Immature natural killer cell (primary cell): Measurements from ENCODE around the gene IRF2BP2. TPM values are rescaled to one million over a fixed set of nuclear protein-coding genes. Genes with fewer than 3 reads are reported as not detected.
"Not testable (repeated sequence)": the region's sequence is repeated elsewhere in the genome, so short reads cannot be mapped to it uniquely, and the experiment has no call there.

ENCODE experiments used
- DNase-seq, 3 donors: peaks; one replicate each; pipeline ENCODE4 v3.0.0; 2022; ENCODE audit warnings: mixed read lengths in 1 of 3
- H3K27ac Mint-ChIP-seq, 6 donors: one replicate each; pipeline ENCODE4 v1.8.0; 2020; ENCODE audit warnings: mixed read lengths in 6 of 6, mild to moderate bottlenecking in 5 of 6, inconsistent platforms in 4 of 6, moderate library complexity in 3 of 6
- H3K27me3 Mint-ChIP-seq, 3 donors: one replicate each; pipeline ENCODE4 v1.8.0; 2020 to 2021; ENCODE audit warnings: low read depth in 3 of 3, mild to moderate bottlenecking in 3 of 3, mixed read lengths in 3 of 3, moderate library complexity in 3 of 3, inconsistent platforms in 1 of 3
- H3K36me3 Mint-ChIP-seq, 3 donors: one replicate each; pipeline ENCODE4 v1.8.0; 2020; ENCODE audit warnings: mixed read lengths in 3 of 3, inconsistent platforms in 2 of 3, mild to moderate bottlenecking in 2 of 3
- H3K4me1 Mint-ChIP-seq, 2 donors: one replicate each; pipeline ENCODE4 v1.8.0; 2020; ENCODE audit warnings: inconsistent platforms in 2 of 2, mild to moderate bottlenecking in 2 of 2, mixed read lengths in 2 of 2, moderate library complexity in 1 of 2
- H3K4me3 Mint-ChIP-seq, 5 donors: one replicate each; pipeline ENCODE4 v1.8.0; 2020; ENCODE audit warnings: mild to moderate bottlenecking in 5 of 5, mixed read lengths in 5 of 5, inconsistent platforms in 3 of 5, moderate library complexity in 3 of 5
- H3K9me3 Mint-ChIP-seq, 6 donors: one replicate each; pipeline ENCODE4 v1.8.0; 2020; ENCODE audit warnings: mild to moderate bottlenecking in 6 of 6, mixed read lengths in 6 of 6, inconsistent platforms in 4 of 6, moderate library complexity in 3 of 6
- polyA plus RNA-seq, 3 donors: library from polyadenylated mRNA; unstranded; fragments of 300-500 nt; fragmentation: Illumina TruSeq; gene quantifications; one replicate each; pipeline ENCODE4 v1.2.3, GENCODE V29; 2021

The IRF2BP2 gene
- polyA plus RNA-seq, 3 donors from 2014 or later, result 19.1 to 28.2 (median 26.4) TPM

DNA sequence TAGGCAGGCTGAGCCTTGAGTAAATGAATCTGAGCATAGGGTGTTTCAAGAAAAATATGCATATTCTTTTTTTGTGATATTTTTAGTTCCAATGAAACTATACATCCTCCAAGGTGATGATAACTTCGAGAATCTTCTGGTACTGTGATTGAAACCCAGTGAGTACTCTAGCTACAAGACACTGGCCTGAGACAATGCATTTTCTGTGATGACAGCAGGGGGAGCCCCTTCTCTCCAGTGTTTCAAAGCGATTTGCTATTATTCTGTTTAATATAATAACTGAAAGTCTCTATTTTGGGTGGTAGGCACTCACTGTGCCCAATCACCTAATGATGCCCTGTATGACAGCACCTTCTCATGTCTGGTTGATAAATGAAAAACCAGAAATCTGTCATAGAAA is 12.1 kb downstream of the IRF2BP2 start:
- Mint-ChIP-seq H3K4me1 (peaks cover 35 to 41% of the 10 kb centered on the region in 2 donors), H3K27ac (peak overlapping the region in 2 of 6 donors; percentile 5 to 49), H3K36me3 (no peaks in the 10 kb centered on the region), H3K4me3 (no peak overlapping the region), H3K9me3 (no peaks in the 10 kb centered on the region), H3K27me3 (peaks cover 8 to 13% (median 11%) of the 10 kb centered on the region in 3 donors)
- peak; percentile 48 to 66 (median 54) for DNase-seq

DNA sequence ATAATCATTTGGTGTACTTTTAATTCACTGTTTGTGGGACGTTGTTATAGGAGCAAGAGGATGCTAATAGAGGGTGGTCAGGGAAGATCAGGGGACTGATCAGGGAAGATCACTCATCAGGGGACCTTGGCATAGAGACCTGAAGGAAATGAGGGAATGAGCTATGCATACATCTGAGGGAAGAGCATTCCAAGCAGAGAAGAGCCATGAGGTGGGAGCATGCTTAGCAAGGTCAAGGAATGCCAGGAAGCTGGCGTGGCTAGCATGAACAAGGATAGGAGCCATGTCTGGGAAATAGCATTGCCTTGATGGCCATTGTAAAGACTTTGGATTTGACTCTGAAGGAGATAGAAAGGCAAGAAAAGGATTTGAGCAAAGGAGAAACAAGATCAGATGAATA is 14.1 kb downstream of the IRF2BP2 start:
- Mint-ChIP-seq H3K27ac (peak overlapping the region in 1 of 6 donors; percentile 22), H3K36me3 (no peaks in the 10 kb centered on the region), H3K27me3 (peaks cover 7 to 13% (median 8%) of the 10 kb centered on the region in 3 donors), H3K9me3 (no peaks in the 10 kb centered on the region), H3K4me1 (peaks cover 15 to 21% of the 10 kb centered on the region in 2 donors), H3K4me3 (no peak overlapping the region)
- no peak for DNase-seq

DNA sequence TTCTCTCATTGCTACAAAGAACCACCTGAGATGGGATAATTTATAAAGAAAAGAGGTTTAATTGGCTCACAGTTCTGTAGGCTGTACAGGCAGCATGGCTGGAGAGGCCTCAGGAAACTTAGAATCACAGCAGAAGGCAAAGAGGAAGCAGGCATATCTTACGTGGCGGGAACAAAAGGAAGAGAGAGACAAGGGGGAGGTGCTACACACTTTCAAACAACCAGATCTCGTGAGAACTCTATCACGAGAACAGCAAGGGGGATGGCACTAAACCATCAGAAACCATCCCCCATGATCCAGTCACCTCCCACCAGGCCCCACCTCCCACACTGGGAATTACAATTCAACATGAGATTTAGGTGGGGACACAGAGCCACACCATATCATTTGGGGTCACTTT is 15.4 kb downstream of the IRF2BP2 start:
- H3K4me3 Mint-ChIP-seq, result not testable (repeated sequence)

DNA sequence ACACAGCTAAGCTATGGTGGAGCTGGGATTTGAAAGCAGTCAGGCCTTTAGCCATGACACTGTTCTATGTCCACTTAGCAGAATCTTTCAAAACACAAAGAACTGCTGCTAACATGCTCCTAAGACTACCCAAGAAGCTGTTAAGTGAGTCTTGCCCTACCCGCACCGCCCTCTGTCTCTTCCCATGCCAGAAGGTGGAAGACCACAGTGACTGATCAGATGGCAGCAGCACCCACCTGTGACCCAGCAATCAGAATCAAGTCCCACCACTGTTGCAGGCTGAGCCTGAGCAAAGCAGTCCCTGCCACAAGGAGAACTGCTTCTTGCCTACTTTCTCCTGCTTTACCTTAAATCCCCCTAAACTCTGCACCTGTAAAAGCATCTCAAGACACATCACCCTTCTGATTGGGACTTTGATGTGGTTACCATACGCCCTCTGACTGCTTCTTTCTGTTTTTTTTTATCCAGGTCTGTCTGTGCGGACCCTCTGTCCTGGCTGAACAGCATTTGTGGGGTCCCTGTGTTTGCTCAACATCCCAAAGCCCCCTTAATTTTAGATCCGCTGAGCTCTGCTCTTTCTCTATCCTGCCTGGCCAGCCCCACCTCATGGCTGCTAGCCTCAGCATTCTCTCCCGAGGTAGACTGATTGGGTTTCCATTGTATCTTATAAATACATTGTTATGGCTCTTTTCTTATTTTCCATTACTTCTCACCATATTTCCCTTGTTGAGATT is 16.0 kb downstream of the IRF2BP2 start:
- Mint-ChIP-seq H3K9me3 (no peaks in the 10 kb centered on the region), H3K27ac (peak overlapping the region in 1 of 6 donors; percentile 61), H3K4me1 (peaks cover 3 to 6% of the 10 kb centered on the region in 2 donors), H3K4me3 (no peak overlapping the region), H3K27me3 (peaks cover 0 to 5% (median 4%) of the 10 kb centered on the region in 3 donors), H3K36me3 (no peaks in the 10 kb centered on the region)
- no peak for DNase-seq

More for the DNA sequence above, 15.4 kb downstream of the IRF2BP2 start:
- Mint-ChIP-seq H3K4me1 (peaks cover 8 to 12% of the 10 kb centered on the region in 2 donors), H3K27ac (peak overlapping the region in 1 of 6 donors; percentile 60)
- DNase-seq, H3K36me3 Mint-ChIP-seq, H3K27me3 Mint-ChIP-seq, H3K9me3 Mint-ChIP-seq: not testable (repeated sequence)

DNA sequence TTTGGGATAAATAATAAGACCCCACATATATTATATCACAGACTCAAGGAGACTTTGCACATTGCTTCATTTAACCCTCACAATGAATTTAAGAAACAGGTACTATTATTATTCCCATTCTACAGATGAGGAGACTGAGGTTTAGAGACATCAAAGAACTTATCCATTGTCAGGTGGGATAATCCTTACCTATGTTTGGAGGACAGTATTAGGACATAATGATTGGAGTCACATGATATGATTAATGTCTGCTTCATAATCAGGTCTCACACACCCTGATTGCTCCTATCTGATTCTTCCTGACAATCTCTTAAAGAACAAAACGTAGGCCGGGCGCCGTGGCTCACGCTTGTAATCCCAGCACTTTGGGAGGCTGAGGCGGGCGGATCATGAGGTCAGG is 16.9 kb downstream of the IRF2BP2 start:
- no peak for DNase-seq
- no peak overlapping the region for H3K4me3 Mint-ChIP-seq
- peaks cover 0 to 2% of the 10 kb centered on the region in 2 donors for H3K4me1 Mint-ChIP-seq

DNA sequence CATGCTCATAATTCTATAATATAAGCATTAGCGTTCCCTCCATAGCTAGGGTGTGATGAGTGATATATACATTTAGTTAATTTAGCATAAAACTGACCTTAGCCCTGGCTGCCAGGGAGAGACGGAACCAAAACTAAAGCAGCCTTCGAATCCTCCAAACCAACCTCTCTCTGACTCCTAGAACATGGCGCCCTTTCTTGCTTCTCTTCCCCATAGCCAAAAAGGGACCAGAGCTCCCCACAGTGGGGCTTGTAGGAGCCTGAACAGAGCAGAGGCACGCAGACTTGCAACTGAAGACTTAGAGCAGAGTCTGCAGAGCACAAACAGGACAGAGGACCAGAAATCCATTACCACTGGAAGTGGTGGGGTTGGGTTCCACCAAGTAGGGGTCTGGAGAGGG is 17.7 kb downstream of the IRF2BP2 start:
- no peaks in the 10 kb centered on the region for H3K4me1 Mint-ChIP-seq
- H3K27ac Mint-ChIP-seq, result no peak overlapping the region
- no peaks in the 10 kb centered on the region for H3K36me3 Mint-ChIP-seq
- no peak for DNase-seq
- H3K4me3 Mint-ChIP-seq, result no peak overlapping the region
- H3K27me3 Mint-ChIP-seq, result peaks cover 0 to 5% (median 4%) of the 10 kb centered on the region in 3 donors
- no peaks in the 10 kb centered on the region for H3K9me3 Mint-ChIP-seq

More for the DNA sequence above, 16.9 kb downstream of the IRF2BP2 start:
- Mint-ChIP-seq H3K36me3 (no peaks in the 10 kb centered on the region), H3K27me3 (peaks cover 0 to 5% (median 4%) of the 10 kb centered on the region in 3 donors), H3K9me3 (no peaks in the 10 kb centered on the region), H3K27ac (no peak overlapping the region)

DNA sequence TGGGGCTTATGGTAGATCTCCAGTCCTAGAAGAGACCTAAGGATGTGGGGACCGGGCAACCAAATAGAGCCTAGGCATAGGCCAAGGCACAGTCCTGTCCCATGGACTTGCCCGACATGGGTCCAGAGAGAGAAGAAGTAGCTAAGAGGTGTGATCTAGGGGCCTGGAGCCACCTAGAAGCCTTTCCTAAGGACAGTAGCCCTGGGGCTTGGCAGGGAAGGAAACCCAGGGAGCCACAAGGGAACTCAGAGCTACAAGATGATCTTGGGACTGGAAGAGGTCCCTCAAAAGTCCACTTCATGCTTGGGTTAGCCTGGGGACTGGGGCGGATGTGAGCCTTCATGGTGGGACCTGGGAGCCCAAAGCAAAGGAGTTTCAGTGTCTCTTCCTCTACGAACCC is 18.8 kb downstream of the IRF2BP2 start:
- Mint-ChIP-seq H3K4me3 (no peak overlapping the region), H3K27ac (no peak overlapping the region), H3K36me3 (no peaks in the 10 kb centered on the region), H3K27me3 (peaks cover 1 to 8% (median 4%) of the 10 kb centered on the region in 3 donors), H3K4me1 (no peaks in the 10 kb centered on the region), H3K9me3 (no peaks in the 10 kb centered on the region)
- DNase-seq, result no peak

DNA sequence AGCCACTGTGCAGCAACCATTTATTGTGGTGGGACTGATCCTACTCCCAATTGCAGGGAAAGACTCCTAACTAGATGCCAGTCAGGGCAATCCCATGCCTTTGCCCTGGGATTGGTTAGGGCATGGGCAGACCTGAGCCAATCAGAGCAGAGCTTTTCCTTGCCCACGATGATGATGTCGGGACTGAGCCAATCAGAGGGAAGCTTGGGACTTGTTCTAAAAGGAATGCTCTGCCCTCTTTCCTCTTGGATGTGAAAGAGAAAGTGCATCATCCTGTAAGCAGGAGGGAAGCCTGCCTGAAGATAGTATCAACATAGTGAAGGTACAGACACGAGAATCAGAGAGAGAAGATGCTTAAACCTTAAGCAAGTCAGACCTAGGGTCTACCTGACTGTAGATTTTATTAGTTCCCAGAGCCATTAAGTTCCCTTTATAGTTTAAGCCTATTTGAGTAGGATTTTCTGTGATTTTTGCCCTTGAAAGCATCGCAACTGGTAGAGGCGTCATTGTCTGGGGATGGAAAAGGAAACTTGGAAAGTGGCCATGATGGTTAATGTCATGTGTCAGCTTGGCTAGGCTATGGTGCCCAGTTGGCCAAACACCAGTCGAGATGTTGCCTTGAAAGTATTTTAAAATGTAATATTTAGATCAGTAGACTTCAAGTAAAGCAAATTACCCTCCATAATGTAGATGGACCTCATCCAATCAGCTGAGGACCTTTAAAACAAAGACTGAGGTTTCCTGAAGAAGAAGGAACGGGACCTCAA is 19.9 kb downstream of the IRF2BP2 start:
- Mint-ChIP-seq H3K27ac (no peak overlapping the region), H3K9me3 (no peaks in the 10 kb centered on the region), H3K36me3 (no peaks in the 10 kb centered on the region), H3K4me3 (no peak overlapping the region), H3K4me1 (no peaks in the 10 kb centered on the region), H3K27me3 (peaks cover 3 to 7% (median 6%) of the 10 kb centered on the region in 3 donors)
- DNase-seq, result no peak

DNA sequence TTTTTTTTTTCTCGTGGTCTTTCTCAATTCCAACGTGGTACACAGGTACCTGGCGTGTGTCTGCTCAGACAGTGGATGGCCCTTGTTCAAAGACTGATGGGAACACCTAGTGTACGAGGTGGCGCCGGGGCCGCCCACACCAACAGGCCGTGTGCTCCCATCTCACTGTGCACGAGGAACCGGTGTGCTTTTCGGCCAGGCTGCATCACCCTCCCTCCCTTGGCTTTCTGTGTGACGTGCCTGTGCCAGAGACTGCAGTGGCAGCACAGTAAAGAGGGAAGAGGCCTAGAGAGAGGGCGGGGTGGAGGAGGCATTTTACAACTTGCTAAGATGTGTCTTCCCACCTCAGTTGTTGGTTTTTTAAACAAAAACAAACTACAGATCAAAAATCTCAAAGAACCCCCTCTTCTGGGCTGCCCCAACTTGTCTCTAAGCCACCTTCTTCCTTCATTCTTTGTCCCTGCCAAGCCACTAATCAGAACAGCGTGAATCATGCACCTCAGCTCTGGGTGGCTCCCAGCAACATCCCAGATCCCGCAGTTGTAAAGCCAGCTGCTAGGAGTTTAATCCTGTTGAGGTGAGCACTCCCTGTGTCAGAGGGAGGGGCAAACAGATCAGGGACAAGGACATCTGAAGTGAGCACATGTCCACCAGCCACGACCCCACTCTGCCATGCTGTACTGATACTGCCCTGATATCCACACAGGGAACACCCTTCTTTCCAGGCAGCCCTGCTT is 20.7 kb downstream of the IRF2BP2 start:
- no peak overlapping the region for H3K4me3 Mint-ChIP-seq
- no peaks in the 10 kb centered on the region for H3K4me1 Mint-ChIP-seq
- no peak overlapping the region for H3K27ac Mint-ChIP-seq
- H3K36me3 Mint-ChIP-seq, result no peaks in the 10 kb centered on the region
- peaks cover 3 to 7% (median 6%) of the 10 kb centered on the region in 3 donors for H3K27me3 Mint-ChIP-seq
- H3K9me3 Mint-ChIP-seq, result no peaks in the 10 kb centered on the region
- no peak for DNase-seq

DNA sequence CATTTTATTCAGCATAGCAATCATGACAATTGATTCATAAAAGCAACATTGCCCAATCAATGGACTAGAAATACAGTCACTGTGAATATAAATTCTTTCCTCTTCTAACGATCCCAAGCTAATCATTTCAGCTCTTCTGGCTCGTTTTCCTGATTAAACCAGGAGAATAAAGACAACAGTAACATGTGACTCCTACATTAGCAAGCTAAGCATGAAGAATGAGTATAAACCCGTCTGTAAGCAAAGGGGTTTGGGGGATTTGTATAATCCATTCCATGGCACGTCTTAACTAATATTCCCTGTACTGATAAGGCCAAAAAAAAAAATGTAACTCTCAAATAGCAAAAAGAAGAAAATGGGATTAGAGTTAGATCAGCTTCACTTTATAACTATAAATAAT is 21.6 kb downstream of the IRF2BP2 start:
- Mint-ChIP-seq H3K9me3 (no peaks in the 10 kb centered on the region), H3K4me3 (no peak overlapping the region)

DNA sequence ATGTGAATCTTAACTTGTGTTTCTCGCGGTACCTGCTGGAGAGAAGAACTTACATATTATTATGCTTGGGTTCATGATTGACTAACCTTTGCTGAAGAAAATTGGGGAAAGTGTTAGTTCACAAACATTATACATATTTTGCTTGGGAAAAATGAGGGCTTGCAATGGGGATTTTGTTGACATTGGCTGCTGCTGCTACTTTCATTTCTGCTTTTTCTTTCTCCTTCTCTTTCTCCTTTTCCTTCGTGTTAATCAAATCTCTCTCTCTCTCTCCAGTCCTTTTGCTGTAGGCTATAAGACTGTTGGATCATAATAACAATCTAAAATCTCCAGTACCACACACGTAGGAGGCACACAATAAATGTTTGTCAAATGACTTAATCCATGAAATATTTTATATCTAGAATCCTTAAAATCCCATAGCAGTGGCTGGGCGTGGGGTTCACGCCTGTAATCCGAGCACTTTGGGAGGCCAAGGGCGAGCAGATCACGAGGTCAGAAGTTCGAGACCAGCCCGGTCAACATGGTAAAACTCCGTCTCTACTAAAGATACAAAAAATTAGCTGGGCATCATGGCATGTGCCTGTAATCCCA is 23.0 kb downstream of the IRF2BP2 start:
- DNase-seq, result no peak
- peaks cover 2 to 8% (median 6%) of the 10 kb centered on the region in 3 donors for H3K27me3 Mint-ChIP-seq
- H3K9me3 Mint-ChIP-seq, result no peaks in the 10 kb centered on the region
- no peak overlapping the region for H3K4me3 Mint-ChIP-seq
- H3K4me1 Mint-ChIP-seq, result no peaks in the 10 kb centered on the region
- no peaks in the 10 kb centered on the region for H3K36me3 Mint-ChIP-seq
- H3K27ac Mint-ChIP-seq, result no peak overlapping the region

More for the DNA sequence above, 21.6 kb downstream of the IRF2BP2 start:
- Mint-ChIP-seq H3K36me3 (no peaks in the 10 kb centered on the region), H3K27me3 (peaks cover 3 to 6% (median 4%) of the 10 kb centered on the region in 3 donors), H3K27ac (no peak overlapping the region), H3K4me1 (no peaks in the 10 kb centered on the region)
- no peak for DNase-seq

DNA sequence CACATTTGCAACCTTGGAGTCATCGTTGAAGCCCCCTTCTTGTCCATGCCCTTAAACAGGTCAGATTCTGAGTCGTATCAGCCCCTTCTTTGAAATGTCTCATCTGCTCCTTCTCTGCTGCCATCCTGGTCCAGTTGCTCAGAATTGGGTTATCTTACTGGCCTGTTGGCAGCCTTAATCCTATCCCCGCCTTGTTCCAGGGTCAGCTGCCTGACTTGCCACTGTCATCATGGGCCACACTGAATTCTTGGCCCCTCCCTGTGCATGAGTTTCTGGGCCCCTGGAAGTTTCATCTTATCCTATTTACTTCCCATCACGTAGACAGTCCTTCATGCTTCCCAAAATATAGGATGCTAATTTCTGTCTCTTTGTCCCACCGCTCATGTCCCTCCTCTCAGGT is 23.7 kb downstream of the IRF2BP2 start:
- Mint-ChIP-seq H3K27me3 (peaks cover 2 to 8% (median 6%) of the 10 kb centered on the region in 3 donors), H3K4me1 (no peaks in the 10 kb centered on the region), H3K27ac (no peak overlapping the region), H3K9me3 (no peaks in the 10 kb centered on the region), H3K36me3 (no peaks in the 10 kb centered on the region), H3K4me3 (no peak overlapping the region)
- DNase-seq, result no peak

DNA sequence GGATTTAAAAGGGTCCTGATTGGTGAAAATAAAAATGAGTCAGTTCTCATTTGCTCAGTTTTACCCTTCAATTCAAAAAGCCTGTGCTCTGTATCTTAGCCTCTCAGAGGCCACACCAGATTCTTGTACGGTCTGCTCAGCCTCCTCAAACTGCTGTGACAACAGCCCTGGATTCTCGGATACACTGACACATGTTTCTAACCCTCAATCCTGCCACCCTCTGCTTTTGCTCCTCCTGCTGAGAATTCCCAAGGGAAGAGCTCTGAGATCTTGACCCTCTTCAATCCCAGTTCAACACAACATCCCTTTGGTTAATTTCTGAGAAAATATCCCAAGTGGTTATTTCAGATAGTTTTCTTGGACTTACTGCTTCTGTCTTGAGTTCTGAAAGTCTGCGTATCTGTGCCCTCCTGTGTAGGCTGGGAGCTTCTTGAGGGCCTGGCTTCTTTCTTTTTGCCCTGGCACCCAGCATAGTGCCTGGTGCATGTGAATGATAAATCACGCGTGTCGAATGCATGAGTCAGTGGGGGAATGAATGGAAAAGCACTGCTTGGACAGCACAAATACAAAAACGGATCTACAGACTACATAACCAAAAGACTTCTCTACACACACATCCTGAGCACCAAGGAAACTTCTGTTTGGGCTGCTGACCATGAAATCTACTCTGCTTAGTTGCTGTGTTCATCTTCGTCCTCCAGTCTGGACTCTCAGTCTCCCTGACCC is 24.5 kb downstream of the IRF2BP2 start:
- H3K4me1 Mint-ChIP-seq, result no peaks in the 10 kb centered on the region
- no peak for DNase-seq
- H3K27ac Mint-ChIP-seq, result peak overlapping the region in 1 of 6 donors; percentile 55
- H3K4me3 Mint-ChIP-seq, result no peak overlapping the region
- peaks cover 0 to 8% (median 6%) of the 10 kb centered on the region in 3 donors for H3K27me3 Mint-ChIP-seq
- no peaks in the 10 kb centered on the region for H3K9me3 Mint-ChIP-seq
- no peaks in the 10 kb centered on the region for H3K36me3 Mint-ChIP-seq
